HuH-7.5 (cell line): Measurements from ENCODE around the gene DSTYK.

ENCODE experiments used
- DNase-seq: peaks from one replicate; pipeline ENCODE4 v3.0.0; 2011; ENCODE audit warnings: low spot score

Gene DSTYK, protein sequence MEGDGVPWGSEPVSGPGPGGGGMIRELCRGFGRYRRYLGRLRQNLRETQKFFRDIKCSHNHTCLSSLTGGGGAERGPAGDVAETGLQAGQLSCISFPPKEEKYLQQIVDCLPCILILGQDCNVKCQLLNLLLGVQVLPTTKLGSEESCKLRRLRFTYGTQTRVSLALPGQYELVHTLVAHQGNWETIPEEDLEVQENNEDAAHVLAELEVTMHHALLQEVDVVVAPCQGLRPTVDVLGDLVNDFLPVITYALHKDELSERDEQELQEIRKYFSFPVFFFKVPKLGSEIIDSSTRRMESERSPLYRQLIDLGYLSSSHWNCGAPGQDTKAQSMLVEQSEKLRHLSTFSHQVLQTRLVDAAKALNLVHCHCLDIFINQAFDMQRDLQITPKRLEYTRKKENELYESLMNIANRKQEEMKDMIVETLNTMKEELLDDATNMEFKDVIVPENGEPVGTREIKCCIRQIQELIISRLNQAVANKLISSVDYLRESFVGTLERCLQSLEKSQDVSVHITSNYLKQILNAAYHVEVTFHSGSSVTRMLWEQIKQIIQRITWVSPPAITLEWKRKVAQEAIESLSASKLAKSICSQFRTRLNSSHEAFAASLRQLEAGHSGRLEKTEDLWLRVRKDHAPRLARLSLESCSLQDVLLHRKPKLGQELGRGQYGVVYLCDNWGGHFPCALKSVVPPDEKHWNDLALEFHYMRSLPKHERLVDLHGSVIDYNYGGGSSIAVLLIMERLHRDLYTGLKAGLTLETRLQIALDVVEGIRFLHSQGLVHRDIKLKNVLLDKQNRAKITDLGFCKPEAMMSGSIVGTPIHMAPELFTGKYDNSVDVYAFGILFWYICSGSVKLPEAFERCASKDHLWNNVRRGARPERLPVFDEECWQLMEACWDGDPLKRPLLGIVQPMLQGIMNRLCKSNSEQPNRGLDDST

GRCh38 chr1:205211169-205211838 is at the start of gene DSTYK:
TSS of gene DSTYK (minus strand) at chr1:205211702. CDS start at chr1:205211535, 167 bp downstream.
- peak; percentile 70 for DNase-seq

- no peak for DNase-seq
These were observed 48.5 kb upstream of the DSTYK start for GRCh38 chr1:205259998-205260397.

- DNase-seq: no peak
These were observed 47.9 kb upstream of the DSTYK start for GRCh38 chr1:205259324-205259832.

- DNase-seq: no peak
These were observed 47.2 kb upstream of the DSTYK start for GRCh38 chr1:205258719-205259118.

GRCh38 chr1:205258261-205258691 is 46.8 kb upstream of the DSTYK start:
- DNase-seq: no peak

DNA sequence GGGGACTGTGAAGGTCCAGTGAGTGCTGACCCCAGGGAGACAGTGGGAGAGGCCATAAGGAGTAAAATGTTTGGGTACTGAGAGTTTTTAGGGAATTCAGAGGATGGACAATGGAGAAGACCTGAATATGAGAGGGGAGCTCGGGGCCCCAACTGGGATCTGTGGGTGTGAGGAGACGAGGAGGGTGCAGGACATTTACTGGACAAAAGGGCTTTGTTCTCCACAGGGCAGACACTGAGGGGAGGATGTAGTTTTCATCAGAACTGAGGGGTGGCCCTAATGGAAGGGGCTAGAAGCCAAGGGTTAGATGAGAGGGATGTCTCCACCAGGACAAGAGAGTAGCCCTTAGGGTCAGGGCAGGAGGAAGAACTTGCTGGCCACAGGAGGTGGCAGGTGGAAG is 46.2 kb upstream of the DSTYK start:
- DNase-seq: no peak

- DNase-seq: no peak
These were observed 45.6 kb upstream of the DSTYK start for GRCh38 chr1:205256951-205257625.

- DNase-seq: peak; percentile 81
These were observed 44.7 kb upstream of the DSTYK start for GRCh38 chr1:205255941-205256780.

DNA sequence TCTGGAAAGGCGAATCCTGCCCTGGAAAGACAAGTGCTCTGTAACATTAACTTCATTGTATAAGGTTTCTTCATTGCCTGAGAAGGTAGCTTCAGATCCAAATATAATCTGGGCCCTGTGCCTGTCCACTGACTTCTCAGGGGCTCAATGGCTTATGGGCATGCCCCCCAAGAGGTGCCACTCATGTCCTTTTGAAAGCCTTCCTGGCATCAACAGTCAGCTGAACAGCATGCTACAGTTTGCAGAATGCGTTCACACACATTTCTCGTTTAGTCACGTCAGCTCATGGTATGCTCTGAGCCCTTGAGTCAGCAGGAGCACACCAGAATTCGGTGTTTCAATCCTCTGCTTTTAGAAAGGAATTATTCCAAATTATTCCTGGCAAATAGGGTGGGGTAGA is 40.1 kb upstream of the DSTYK start:
- no peak for DNase-seq

GRCh38 chr1:205250699-205251098 is 39.2 kb upstream of the DSTYK start:
- no peak for DNase-seq

- no peak for DNase-seq
These were observed 38.1 kb upstream of the DSTYK start for GRCh38 chr1:205249651-205250050.

DNA sequence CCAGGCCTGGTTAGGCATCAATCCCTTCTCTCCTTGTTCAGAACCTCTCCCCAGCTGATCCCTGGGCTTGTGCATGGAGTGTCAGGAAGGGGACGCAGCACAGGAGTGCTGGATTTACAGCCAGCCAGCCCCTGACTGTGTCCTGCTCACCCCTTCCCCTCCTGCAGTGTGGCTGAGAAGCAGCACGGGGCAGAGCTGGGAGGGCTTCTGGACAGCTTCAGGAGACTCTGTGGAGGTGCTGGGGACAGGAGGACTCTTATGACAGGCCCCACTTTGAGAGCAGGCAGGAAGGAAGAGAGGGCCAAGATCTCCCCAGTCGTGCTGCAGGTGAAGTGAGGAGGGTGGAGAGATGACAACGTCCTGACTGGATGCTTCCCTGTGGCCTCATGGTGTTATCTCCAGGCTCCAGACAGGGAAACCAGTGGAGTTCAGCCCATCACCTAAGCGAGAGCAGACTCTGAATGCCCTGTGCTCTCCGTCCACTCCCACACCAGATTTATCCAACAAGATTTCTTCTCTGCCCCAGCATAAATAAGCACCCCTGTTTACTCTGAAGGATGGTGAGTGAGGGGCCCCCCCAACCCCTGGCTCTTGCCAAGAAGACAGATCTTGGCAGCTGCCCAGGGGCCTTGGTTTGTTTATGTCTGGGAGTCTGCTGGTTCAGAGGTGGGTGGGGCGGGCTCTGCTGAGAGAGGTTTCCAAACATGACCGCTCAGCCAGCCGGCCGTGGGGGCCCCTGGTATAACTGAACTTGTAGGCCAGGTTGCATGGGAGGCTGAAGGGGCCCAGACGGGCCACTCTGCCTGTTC is 37.5 kb upstream of the DSTYK start:
- no peak for DNase-seq

DNA sequence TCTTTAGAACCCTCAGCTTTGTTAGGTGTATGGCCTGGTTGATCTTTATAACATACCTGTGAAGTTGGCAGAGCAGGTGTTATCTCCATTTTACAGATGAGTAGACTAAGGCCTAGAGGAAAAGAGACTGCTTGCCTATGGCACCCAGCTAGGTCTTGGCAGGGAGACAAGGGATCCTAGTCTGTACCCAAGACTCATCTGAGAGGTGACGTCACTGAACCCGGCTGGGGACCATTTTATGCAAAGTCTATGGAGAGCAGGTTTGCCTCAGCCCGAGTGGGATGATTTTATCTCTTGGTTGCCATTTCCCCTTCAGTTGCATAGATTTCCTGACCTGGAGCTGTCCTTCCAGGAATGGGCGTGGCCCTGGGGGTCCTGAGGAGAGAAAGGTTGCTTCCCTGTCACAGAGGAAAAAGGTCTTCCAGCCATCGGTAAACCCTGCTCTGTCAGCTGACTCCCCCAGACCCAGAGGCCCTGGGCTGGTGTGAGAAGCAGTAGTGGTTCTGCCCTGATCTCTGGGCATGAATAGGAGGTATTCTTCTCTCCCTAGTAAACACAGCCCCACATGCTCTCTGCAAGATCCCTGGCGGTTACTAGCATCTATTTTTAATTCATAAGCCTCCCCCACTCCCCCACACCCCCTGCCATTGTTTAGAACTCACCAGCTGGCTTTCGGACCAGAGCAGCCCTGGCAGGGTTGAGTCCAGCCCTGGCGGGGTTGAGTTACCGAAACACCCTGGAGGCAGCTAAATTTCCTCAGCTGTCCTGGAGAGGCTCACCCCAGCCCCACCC is 35.8 kb upstream of the DSTYK start:
- DNase-seq: no peak

- DNase-seq: no peak
These were observed 35.0 kb upstream of the DSTYK start for GRCh38 chr1:205246351-205247119.

GRCh38 chr1:205245096-205245495 is 33.6 kb upstream of the DSTYK start:
- no peak for DNase-seq

GRCh38 chr1:205244384-205244783 is 32.9 kb upstream of the DSTYK start:
- DNase-seq: no peak

GRCh38 chr1:205243350-205244191 is 32.1 kb upstream of the DSTYK start:
- no peak for DNase-seq
